Stimulated activated effector memory CD8-positive, alpha-beta T cell treated with anti-CD3 and anti-CD28 coated beads, Interleukin-12 subunit alpha, Interleukin-12 subunit beta, amount 100 ng/mL, for 72 hours (primary cell): Measurements from ENCODE around the gene MMP7.

Experiments used
- ATAC-seq: fragments of 150-1000 bp; cut with Tn5 transposase; 2 replicates; pipeline ENCODE4 v1.10.0; 2021
- DNase-seq, 2 donors: peaks; one replicate each; pipeline ENCODE4 v3.0.0; 2021 to 2022; ENCODE audit warnings: low spot score in 2 of 2
- H3K27ac Mint-ChIP-seq: one replicate; pipeline ENCODE4 v1.8.0; 2022; ENCODE audit warnings: mild to moderate bottlenecking, mixed read lengths
- H3K36me3 Mint-ChIP-seq: one replicate; pipeline ENCODE4 v1.8.0; 2022; ENCODE audit warnings: mild to moderate bottlenecking, mixed read lengths
- H3K4me1 Mint-ChIP-seq: one replicate; pipeline ENCODE4 v1.8.0; 2022; ENCODE audit warnings: mixed read lengths
- H3K4me3 Mint-ChIP-seq: one replicate; pipeline ENCODE4 v1.8.0; 2022; ENCODE audit warnings: mild to moderate bottlenecking, mixed read lengths
- H3K9me3 Mint-ChIP-seq: one replicate; pipeline ENCODE4 v1.8.0; 2022; ENCODE audit warnings: mixed read lengths

Gene MMP7

GRCh38 chr11:102552020-102552419, 21.5 kb upstream of the MMP7 start:
- H3K27ac Mint-ChIP-seq, result no peak overlapping the region
- DNase-seq, result no peak
- no peaks in the 10 kb centered on the region for H3K9me3 Mint-ChIP-seq
- peaks cover 5% of the 10 kb centered on the region for H3K36me3 Mint-ChIP-seq
- H3K4me1 Mint-ChIP-seq, result peaks cover 2% of the 10 kb centered on the region
- no peak overlapping the region for H3K4me3 Mint-ChIP-seq
- ATAC-seq, result peak; percentile 28

- H3K27ac Mint-ChIP-seq, result no peak overlapping the region
- ATAC-seq, result no peak
- no peaks in the 10 kb centered on the region for H3K9me3 Mint-ChIP-seq
- H3K4me3 Mint-ChIP-seq, result no peak overlapping the region
- H3K36me3 Mint-ChIP-seq, result peaks cover 5% of the 10 kb centered on the region
- peaks cover 9% of the 10 kb centered on the region for H3K4me1 Mint-ChIP-seq
- no peak for DNase-seq
Observed at GRCh38 chr11:102551169-102551781, 20.7 kb upstream of the MMP7 start.

GRCh38 chr11:102546923-102547471, 16.4 kb upstream of the MMP7 start:
- ATAC-seq (peak; percentile 85), DNase-seq (no peak)
- no peak overlapping the region for H3K4me3 Mint-ChIP-seq
- peaks cover 5% of the 10 kb centered on the region for H3K36me3 Mint-ChIP-seq
- H3K27ac Mint-ChIP-seq, result peak overlapping the region; percentile 10
- peaks cover 13% of the 10 kb centered on the region for H3K4me1 Mint-ChIP-seq
- H3K9me3 Mint-ChIP-seq, result no peaks in the 10 kb centered on the region

- Mint-ChIP-seq H3K4me1 (peaks cover 13% of the 10 kb centered on the region), H3K27ac (peak overlapping the region; percentile 8), H3K4me3 (no peak overlapping the region), H3K9me3 (no peaks in the 10 kb centered on the region), H3K36me3 (peaks cover 5% of the 10 kb centered on the region)
- ATAC-seq (peak; percentile 58), DNase-seq (no peak)
Observed at GRCh38 chr11:102546427-102546826, 15.9 kb upstream of the MMP7 start.

- peaks cover 13% of the 10 kb centered on the region for H3K4me1 Mint-ChIP-seq
- ATAC-seq, result peak; percentile 68
- DNase-seq, result no peak
- peak overlapping the region; percentile 8 for H3K27ac Mint-ChIP-seq
- no peak overlapping the region for H3K4me3 Mint-ChIP-seq
- H3K9me3 Mint-ChIP-seq, result no peaks in the 10 kb centered on the region
- peaks cover 5% of the 10 kb centered on the region for H3K36me3 Mint-ChIP-seq
Observed at GRCh38 chr11:102545701-102546100, 15.2 kb upstream of the MMP7 start.

- ATAC-seq (no peak), DNase-seq (no peak)
- no peak overlapping the region for H3K4me3 Mint-ChIP-seq
- no peak overlapping the region for H3K27ac Mint-ChIP-seq
- H3K4me1 Mint-ChIP-seq, result peaks cover 13% of the 10 kb centered on the region
- H3K9me3 Mint-ChIP-seq, result no peaks in the 10 kb centered on the region
- peaks cover 5% of the 10 kb centered on the region for H3K36me3 Mint-ChIP-seq
Observed at GRCh38 chr11:102544594-102544993, 14.0 kb upstream of the MMP7 start.

- DNase-seq, result no peak
- no peaks in the 10 kb centered on the region for H3K36me3 Mint-ChIP-seq
- H3K4me3 Mint-ChIP-seq, result no peak overlapping the region
- no peak overlapping the region for H3K27ac Mint-ChIP-seq
- no peaks in the 10 kb centered on the region for H3K9me3 Mint-ChIP-seq
- H3K4me1 Mint-ChIP-seq, result no peaks in the 10 kb centered on the region
- no peak for ATAC-seq
Observed at GRCh38 chr11:102539567-102539966, 9.0 kb upstream of the MMP7 start.

GRCh38 chr11:102538932-102539331, 8.4 kb upstream of the MMP7 start:
- no peaks in the 10 kb centered on the region for H3K4me1 Mint-ChIP-seq
- H3K9me3 Mint-ChIP-seq, result no peaks in the 10 kb centered on the region
- no peak for ATAC-seq
- no peaks in the 10 kb centered on the region for H3K36me3 Mint-ChIP-seq
- H3K4me3 Mint-ChIP-seq, result no peak overlapping the region
- no peak for DNase-seq
- no peak overlapping the region for H3K27ac Mint-ChIP-seq

GRCh38 chr11:102534261-102534872, 3.8 kb upstream of the MMP7 start:
- Mint-ChIP-seq H3K9me3 (no peaks in the 10 kb centered on the region), H3K36me3 (no peaks in the 10 kb centered on the region), H3K27ac (no peak overlapping the region), H3K4me1 (no peaks in the 10 kb centered on the region), H3K4me3 (no peak overlapping the region)
- DNase-seq, result no peak
- no peak for ATAC-seq

GRCh38 chr11:102528618-102529017, 1.9 kb downstream of the MMP7 start:
- Mint-ChIP-seq H3K4me3 (no peak overlapping the region), H3K9me3 (no peaks in the 10 kb centered on the region), H3K27ac (no peak overlapping the region), H3K36me3 (no peaks in the 10 kb centered on the region), H3K4me1 (no peaks in the 10 kb centered on the region)
- ATAC-seq, result no peak
- DNase-seq, result no peak

- Mint-ChIP-seq H3K36me3 (no peaks in the 10 kb centered on the region), H3K27ac (no peak overlapping the region), H3K4me1 (no peaks in the 10 kb centered on the region), H3K9me3 (no peaks in the 10 kb centered on the region), H3K4me3 (no peak overlapping the region)
- DNase-seq (no peak), ATAC-seq (no peak)
Observed at GRCh38 chr11:102527684-102528083, 2.9 kb downstream of the MMP7 start.

GRCh38 chr11:102527041-102527440, 3.5 kb downstream of the MMP7 start:
- H3K4me3 Mint-ChIP-seq, result no peak overlapping the region
- no peak for ATAC-seq

GRCh38 chr11:102523887-102524286, 6.7 kb downstream of the MMP7 start:
- no peak for ATAC-seq
- Mint-ChIP-seq H3K36me3 (no peaks in the 10 kb centered on the region), H3K27ac (no peak overlapping the region), H3K4me3 (no peak overlapping the region), H3K9me3 (no peaks in the 10 kb centered on the region), H3K4me1 (no peaks in the 10 kb centered on the region)
- DNase-seq, result no peak

More at GRCh38 chr11:102527041-102527440, 3.5 kb downstream of the MMP7 start:
- Mint-ChIP-seq H3K9me3 (no peaks in the 10 kb centered on the region), H3K4me1 (no peaks in the 10 kb centered on the region), H3K27ac (no peak overlapping the region), H3K36me3 (no peaks in the 10 kb centered on the region)
- DNase-seq, result no peak

- H3K27ac Mint-ChIP-seq, result no peak overlapping the region
- no peak overlapping the region for H3K4me3 Mint-ChIP-seq
- no peaks in the 10 kb centered on the region for H3K9me3 Mint-ChIP-seq
- H3K4me1 Mint-ChIP-seq, result no peaks in the 10 kb centered on the region
- ATAC-seq (no peak), DNase-seq (no peak)
- no peaks in the 10 kb centered on the region for H3K36me3 Mint-ChIP-seq
Observed at GRCh38 chr11:102523189-102523570, 7.4 kb downstream of the MMP7 start.

GRCh38 chr11:102522312-102523188, 8.0 kb downstream of the MMP7 start:
- no peaks in the 10 kb centered on the region for H3K36me3 Mint-ChIP-seq
- ATAC-seq (no peak), DNase-seq (no peak)
- no peaks in the 10 kb centered on the region for H3K4me1 Mint-ChIP-seq
- no peaks in the 10 kb centered on the region for H3K9me3 Mint-ChIP-seq
- no peak overlapping the region for H3K4me3 Mint-ChIP-seq
- no peak overlapping the region for H3K27ac Mint-ChIP-seq
